Neutrophil (primary cell): ENCODE results near the gene ZNF622.

Experiments used
- H3K27ac ChIP-seq: fragments of 200-600 bp; sonication (generic); 2 replicates; pipeline ENCODE4 v1.5.1; 2016; ENCODE audit warnings: mild to moderate bottlenecking, moderate library complexity
- H3K27me3 ChIP-seq: fragments of 200-600 bp; sonication (generic); 2 replicates; pipeline ENCODE4 v1.6.0; 2016; ENCODE audit warnings: mild to moderate bottlenecking
- H3K36me3 ChIP-seq: fragments of 200-600 bp; sonication (generic); 2 replicates; pipeline ENCODE4 v1.5.1; 2017
- H3K4me1 ChIP-seq, 2 experiments: fragments of 200-600 bp in 1 of 2; sonication (generic) in 1 of 2; 1 replicate in 1 of 2; 2 replicates in 1 of 2; pipeline versions ENCODE4 v1.5.1 to v1.6.1; 2013 to 2016; ENCODE audit warnings: low read depth in 1 of 2, low read length in 1 of 2, mild to moderate bottlenecking in 1 of 2, moderate library complexity in 1 of 2; ENCODE audit not compliant: control insufficient read depth in 1 of 2, insufficient read depth in 1 of 2
- H3K4me3 ChIP-seq, 2 experiments: fragments of 200-600 bp in 1 of 2; sonication (generic) in 1 of 2; 1 replicate in 1 of 2; 2 replicates in 1 of 2; pipeline ENCODE4 v1.5.1; 2013 to 2016; ENCODE audit warnings: low read depth in 1 of 2, low read length in 1 of 2, mild to moderate bottlenecking in 1 of 2, moderate library complexity in 1 of 2
- H3K9me3 ChIP-seq: fragments of 200-600 bp; sonication (generic); 2 replicates; pipeline ENCODE4 v1.5.1; 2016
- CTCF ChIP-seq: fragments of 200-600 bp; sonication (generic); IDR thresholded peaks from 2 replicates; pipeline ENCODE4 v1.5.1; 2016; ENCODE audit warnings: antibody characterized with exemption

The ZNF622 gene

GRCh38 chr5:16410338-16410737, 55.3 kb downstream of the ZNF622 start:
- Histone ChIP-seq H3K4me3 (no peak overlapping the region), H3K9me3 (no peaks in the 10 kb centered on the region), H3K4me1 (no peaks in the 10 kb centered on the region), H3K36me3 (no peaks in the 10 kb centered on the region), H3K27me3 (no peaks in the 10 kb centered on the region), H3K27ac (no peak overlapping the region)
- TF ChIP-seq CTCF: no peak

- no peaks in the 10 kb centered on the region for H3K27me3 ChIP-seq
- no peaks in the 10 kb centered on the region for H3K9me3 ChIP-seq
- H3K4me3 ChIP-seq: no peak overlapping the region
- TF ChIP-seq CTCF: no peak
- no peak overlapping the region for H3K27ac ChIP-seq
- H3K4me1 ChIP-seq: no peaks in the 10 kb centered on the region
- H3K36me3 ChIP-seq: no peaks in the 10 kb centered on the region
Observed at GRCh38 chr5:16406630-16407029, 59.0 kb downstream of the ZNF622 start.

- Histone ChIP-seq H3K27ac (no peak overlapping the region), H3K27me3 (no peaks in the 10 kb centered on the region), H3K4me3 (no peak overlapping the region), H3K4me1 (no peaks in the 10 kb centered on the region), H3K36me3 (no peaks in the 10 kb centered on the region), H3K9me3 (no peaks in the 10 kb centered on the region)
- no peak for TF ChIP-seq CTCF
Observed at GRCh38 chr5:16406023-16406422, 59.6 kb downstream of the ZNF622 start.
